NCI-H748 (cell line): ENCODE results near the gene CST3.

Source experiments
- DNase-seq: peaks from one replicate; lab custom pipeline; 2025; ENCODE audit not compliant: unreplicated experiment; lab: John Stamatoyannopoulos, UW

The CST3 gene

DNA sequence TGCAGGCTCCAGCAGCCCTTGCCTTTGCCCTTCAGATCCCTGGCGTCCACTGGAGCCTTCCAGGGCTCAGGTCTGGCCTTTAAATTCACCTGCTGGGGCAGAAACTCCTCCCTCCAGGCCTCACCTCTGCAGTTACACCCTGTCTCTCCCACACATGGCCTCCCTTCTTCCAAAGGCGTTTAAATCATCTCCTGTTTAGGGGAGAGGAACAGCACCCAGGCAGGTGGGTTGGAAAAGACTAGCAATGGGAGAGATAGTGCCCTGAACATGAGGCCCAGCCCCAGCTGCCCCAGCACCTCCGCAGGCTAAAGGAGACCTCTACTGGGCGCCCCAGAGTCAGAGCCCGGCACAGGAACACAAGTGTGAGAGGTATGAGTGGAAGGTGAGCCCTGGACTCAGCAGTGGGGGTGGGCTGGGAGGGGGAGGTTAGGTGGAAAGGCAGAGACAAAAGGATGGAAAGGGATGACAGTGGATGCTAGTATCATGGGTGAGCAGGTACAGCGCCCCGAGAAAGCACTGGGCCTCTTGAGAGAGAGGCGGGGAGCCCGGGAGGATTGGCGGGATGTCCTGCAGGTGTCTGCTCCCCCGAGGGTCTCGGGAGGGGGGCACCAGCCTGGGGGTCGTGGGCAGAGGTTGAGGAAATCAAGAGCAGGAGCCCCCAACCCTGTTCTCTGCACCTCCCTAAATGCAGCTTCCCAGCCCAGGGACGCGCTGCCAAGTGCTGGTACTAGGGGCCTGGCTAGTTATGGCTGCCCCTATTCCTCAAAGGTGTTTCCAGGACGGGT is 31.7 kb downstream of the CST3 start, which contains the start of gene CST9:
CST9 (minus strand) TSS at position 51 of the 785 bp plus-strand sequence. CDS start 53 bp downstream, outside the sequence.
- no peak for DNase-seq

- DNase-seq, result no peak
Measured at GRCh38 chr20:23604306-23604705, 33.4 kb downstream of the CST3 start.

- no peak for DNase-seq
Measured at GRCh38 chr20:23603321-23603720, 34.4 kb downstream of the CST3 start.

DNA sequence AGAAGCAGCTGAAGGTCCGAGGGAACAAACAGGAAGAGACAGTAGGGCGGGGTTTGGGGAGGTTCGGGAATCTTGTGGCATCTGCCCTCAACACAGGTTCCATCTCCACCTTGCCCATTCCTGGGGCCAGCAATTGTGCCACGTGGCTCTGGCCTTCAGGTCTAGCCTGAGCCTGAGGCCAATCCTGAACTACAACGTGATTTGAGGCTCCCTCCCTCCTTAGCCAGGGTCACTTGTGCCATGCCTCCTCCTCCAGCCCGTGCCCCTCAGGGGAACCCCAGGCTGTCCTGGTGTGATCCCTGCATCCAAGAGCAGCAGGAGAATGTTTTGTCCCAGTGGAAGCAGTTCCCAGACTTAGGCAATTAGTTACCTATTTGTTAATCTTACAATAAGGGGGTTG is 35.1 kb downstream of the CST3 start:
- DNase-seq, result no peak

DNA sequence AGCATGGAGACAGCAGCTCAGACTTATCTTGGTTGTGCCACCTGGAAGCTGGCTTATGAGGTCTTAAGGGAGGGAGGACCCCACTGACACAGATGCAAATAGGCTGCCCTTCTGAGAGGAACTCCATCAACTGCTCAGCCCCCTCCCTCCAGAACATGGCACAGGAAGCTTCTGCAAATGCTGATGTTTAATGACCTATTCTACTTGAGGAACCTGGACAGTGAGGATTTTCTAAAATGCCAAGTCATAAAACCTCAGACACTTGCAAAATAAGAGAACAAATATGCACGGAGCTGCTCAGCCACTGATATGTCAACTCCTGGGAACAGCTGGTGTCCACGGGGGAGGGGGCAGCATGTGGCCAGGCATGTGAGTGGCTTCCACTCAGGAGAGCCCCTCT is 35.5 kb downstream of the CST3 start:
- no peak for DNase-seq

GRCh38 chr20:23601715-23602114 is 36.0 kb downstream of the CST3 start:
- DNase-seq, result no peak

GRCh38 chr20:23598481-23598880 is 39.3 kb downstream of the CST3 start:
- no peak for DNase-seq

DNA sequence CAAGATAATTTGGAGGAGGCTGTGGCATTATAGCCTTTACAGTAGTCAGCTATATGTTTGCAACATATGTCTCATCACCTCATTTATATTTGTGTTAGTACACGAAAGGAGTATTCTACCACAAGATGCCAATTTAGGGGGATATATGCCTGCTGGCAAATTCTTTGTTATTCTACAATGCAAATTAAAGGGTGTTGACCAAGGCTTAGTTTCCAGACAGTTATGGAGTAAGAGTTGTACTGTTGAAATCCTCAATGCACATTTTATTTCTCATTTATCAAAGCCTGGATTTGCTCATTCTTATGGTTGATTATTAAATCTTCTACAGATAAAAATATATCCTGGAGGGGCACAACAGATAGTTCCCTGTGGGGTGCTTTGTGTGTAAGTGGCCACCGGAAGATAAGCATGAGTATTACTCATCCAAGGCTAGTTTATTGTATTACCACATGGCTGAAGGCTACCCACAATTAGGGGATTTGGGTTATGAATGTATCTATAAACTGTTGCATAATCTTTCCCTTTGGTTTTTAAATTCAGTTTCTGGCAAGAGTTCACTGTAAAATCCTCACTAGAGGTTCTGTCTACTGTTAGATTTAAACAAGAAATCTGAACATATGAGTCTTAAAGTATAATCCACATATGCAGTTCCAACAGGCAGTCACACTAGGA is 41.0 kb downstream of the CST3 start:
- no peak for DNase-seq

DNA sequence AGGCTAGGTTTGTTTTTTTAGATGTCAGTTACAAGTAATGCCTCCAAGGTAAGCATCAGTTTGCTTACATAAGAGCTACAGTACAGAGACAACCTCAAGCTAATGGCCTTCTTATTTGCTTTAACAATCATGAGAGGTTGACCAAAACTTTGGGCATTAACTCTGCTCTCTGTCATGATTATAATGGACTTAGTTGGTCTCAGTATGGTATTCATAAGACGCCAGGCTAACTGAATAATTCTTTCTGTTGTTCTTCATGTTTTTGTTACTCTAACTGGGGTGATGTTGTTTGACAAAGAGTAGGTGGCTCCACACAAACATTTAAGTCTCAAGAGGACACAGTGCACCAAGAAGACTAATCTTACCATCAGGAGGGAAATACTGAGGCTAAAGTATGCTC is 41.8 kb downstream of the CST3 start:
- DNase-seq, result peak; percentile 16

- peak; percentile 31 for DNase-seq
Measured at GRCh38 chr20:23588434-23589403, 49.0 kb downstream of the CST3 start.

GRCh38 chr20:23587631-23588030 is 50.1 kb downstream of the CST3 start:
- no peak for DNase-seq

DNA sequence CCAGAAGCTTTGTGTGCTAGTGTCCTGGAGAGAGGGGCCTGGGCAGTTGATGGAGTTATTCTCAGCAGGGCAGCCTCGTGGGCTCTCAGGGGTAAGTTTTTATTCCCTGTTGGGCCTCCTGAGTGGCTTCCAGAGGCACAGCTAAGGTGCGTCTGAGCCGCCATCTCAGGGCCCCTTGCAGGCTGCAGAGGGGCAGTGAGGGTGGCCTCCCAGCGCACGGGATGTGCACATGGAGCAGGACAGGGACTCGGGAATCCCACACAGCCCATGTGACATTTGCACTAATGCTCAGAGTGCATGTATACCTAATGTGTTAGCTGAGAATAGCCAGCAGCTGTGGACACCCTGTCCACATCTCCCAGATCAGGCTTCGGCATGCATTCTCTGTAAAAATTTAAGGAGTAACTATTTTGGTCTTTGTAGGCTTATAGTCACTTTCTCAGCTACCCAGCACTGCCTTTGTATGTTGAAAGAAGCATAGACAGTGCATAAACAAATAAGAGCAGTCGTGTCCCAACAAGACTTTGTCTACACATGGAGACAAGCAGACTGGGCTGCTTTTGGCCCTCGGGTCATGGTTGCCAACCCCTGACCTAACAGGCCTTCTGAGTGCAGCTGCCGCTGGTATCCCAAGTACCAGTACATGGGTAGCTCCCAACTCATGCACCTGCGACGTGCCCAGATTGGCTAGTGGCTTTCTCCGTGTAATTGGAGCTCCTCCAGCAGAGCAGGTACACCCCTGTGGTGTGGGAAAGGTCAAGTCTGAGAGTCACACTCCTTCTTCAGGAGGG is 50.8 kb downstream of the CST3 start:
- DNase-seq, result no peak

DNA sequence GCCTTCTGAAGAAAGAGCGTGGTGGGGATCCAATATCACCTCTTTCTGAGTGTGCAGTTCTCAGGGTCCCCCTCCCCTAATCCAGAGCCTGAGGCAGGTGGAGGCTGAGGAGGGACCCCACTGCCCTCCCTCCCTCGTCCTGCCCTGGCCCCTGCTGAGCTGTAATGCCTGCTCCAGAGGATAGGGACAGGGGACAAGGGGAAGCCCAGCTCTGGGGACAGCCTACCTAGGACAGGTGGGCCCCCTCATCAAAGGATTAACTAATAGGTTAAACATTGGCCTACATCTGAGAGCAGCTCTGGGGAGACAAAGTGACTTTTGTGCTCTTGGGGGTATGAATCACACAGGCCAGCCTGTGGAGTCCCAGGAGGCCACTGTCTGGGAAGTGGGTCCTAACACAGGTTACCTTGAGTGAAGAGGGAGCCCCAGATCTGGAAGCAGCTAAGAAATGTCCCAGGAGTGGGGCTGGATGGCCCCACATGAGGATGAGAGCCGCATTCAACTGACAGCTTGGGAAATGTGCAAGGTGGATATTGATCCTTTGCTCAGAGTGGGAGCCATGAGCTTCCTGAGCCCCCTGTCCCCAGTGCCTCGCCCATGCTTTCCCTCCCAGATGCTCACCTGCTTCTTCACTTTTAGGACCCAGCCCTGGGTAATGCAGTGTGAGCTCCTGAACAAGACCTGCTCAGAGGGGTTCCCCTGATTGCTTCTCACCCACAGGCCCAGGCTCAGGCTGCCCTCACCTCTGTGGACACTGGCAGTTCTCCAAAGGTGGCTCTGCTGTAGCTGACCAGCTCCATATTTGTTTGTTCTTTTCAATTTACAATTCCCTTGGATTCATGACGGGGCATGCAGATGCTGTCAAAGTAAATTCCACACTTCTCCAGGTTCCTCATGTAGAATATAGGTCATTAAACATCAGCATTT is 51.7 kb downstream of the CST3 start:
- DNase-seq, result no peak

DNA sequence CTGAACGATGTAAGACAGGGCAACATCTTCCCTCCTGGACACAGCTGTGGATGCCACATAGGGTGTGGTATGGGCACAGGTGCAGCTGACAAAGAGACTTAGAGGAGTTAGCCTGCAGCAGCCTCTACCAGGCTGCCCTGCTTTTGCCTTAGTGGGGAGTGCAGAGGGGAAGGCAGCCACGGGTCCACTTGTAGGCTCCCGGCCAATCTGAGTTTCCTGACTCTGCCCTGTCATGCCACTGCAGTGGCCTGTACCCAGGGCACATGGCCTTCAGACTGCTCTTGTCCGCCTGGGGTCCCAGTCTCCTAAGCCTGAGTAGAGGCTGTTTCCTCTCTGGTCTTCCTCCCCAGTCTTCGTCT is 52.3 kb downstream of the CST3 start:
- DNase-seq, result no peak

GRCh38 chr20:23584434-23585199 is 53.1 kb downstream of the CST3 start:
- no peak for DNase-seq
